ENCODE measurements around the gene TBC1D21.

The TBC1D21 gene

DNA sequence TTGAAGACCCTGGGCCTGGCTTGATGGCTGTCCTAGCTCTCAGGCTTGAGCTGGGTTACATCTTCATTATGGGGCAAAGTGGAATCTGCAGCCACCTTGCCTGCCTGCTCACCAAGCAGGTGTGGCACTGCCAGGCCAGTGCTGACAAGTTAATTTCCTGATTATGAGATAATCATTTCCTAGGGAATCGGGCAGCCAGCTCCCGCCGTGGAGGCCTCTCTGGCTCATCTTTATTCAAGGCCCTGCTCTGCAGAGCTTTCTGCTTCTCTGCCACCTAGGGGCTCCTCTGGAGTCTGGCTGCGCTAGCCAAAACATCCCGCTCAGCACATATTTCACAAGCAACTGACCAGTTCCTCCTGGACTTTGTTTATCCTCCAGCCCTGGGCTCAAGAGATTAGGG, 62.8 kb downstream of the TBC1D21 start:
- TF ChIP-seq ISL1 (CRISPR knock-in tag; IDR thresholded peaks at IDR 0.05) (no peak), BACH2 (CRISPR knock-in tag; IDR thresholded peaks at IDR 0.05; ENCODE audit: borderline replicate concordance) (no peak), ZFP30 (CRISPR knock-in tag; IDR thresholded peaks at IDR 0.05) (no peak), RARB (CRISPR knock-in tag; IDR thresholded peaks at IDR 0.05) (no peak), PPARA (CRISPR knock-in tag; IDR thresholded peaks at IDR 0.05; ENCODE audit: borderline replicate concordance) (no peak), GLIS3 (CRISPR knock-in tag; IDR thresholded peaks at IDR 0.05) (no peak), ZNF8 (CRISPR knock-in tag; IDR thresholded peaks at IDR 0.05) (no peak), ZFP3 (CRISPR knock-in tag; IDR thresholded peaks at IDR 0.05) (no peak), OSR1 (CRISPR knock-in tag; IDR thresholded peaks at IDR 0.05) (no peak), ESRRG (CRISPR knock-in tag; IDR thresholded peaks at IDR 0.05) (no peak), ZNF70 (CRISPR knock-in tag; IDR thresholded peaks at IDR 0.05) (no peak), ZNF565 (CRISPR knock-in tag; conservative IDR thresholded peaks at IDR 0.05; ENCODE audit: low read depth) (no peak), TCF4 (CRISPR knock-in tag; IDR thresholded peaks at IDR 0.05; ENCODE audit: borderline replicate concordance) (no peak), ZC3H10 (CRISPR knock-in tag; IDR thresholded peaks at IDR 0.05) (no peak), TOX (CRISPR knock-in tag; IDR thresholded peaks at IDR 0.05; ENCODE audit: borderline replicate concordance) (no peak)
- TF ChIP-seq, protein P1, sequence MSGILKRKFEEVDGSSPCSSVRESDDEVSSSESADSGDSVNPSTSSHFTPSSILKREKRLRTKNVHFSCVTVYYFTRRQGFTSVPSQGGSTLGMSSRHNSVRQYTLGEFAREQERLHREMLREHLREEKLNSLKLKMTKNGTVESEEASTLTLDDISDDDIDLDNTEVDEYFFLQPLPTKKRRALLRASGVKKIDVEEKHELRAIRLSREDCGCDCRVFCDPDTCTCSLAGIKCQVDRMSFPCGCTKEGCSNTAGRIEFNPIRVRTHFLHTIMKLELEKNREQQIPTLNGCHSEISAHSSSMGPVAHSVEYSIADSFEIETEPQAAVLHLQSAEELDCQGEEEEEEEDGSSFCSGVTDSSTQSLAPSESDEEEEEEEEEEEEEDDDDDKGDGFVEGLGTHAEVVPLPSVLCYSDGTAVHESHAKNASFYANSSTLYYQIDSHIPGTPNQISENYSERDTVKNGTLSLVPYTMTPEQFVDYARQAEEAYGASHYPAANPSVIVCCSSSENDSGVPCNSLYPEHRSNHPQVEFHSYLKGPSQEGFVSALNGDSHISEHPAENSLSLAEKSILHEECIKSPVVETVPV (CRISPR knock-in tag; IDR thresholded peaks at IDR 0.05), result no peak
- TF ChIP-seq, protein P2, sequence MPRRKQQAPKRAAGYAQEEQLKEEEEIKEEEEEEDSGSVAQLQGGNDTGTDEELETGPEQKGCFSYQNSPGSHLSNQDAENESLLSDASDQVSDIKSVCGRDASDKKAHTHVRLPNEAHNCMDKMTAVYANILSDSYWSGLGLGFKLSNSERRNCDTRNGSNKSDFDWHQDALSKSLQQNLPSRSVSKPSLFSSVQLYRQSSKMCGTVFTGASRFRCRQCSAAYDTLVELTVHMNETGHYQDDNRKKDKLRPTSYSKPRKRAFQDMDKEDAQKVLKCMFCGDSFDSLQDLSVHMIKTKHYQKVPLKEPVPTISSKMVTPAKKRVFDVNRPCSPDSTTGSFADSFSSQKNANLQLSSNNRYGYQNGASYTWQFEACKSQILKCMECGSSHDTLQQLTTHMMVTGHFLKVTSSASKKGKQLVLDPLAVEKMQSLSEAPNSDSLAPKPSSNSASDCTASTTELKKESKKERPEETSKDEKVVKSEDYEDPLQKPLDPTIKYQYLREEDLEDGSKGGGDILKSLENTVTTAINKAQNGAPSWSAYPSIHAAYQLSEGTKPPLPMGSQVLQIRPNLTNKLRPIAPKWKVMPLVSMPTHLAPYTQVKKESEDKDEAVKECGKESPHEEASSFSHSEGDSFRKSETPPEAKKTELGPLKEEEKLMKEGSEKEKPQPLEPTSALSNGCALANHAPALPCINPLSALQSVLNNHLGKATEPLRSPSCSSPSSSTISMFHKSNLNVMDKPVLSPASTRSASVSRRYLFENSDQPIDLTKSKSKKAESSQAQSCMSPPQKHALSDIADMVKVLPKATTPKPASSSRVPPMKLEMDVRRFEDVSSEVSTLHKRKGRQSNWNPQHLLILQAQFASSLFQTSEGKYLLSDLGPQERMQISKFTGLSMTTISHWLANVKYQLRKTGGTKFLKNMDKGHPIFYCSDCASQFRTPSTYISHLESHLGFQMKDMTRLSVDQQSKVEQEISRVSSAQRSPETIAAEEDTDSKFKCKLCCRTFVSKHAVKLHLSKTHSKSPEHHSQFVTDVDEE (CRISPR knock-in tag; IDR thresholded peaks at IDR 0.05), result no peak
- TF ChIP-seq, protein P3, sequence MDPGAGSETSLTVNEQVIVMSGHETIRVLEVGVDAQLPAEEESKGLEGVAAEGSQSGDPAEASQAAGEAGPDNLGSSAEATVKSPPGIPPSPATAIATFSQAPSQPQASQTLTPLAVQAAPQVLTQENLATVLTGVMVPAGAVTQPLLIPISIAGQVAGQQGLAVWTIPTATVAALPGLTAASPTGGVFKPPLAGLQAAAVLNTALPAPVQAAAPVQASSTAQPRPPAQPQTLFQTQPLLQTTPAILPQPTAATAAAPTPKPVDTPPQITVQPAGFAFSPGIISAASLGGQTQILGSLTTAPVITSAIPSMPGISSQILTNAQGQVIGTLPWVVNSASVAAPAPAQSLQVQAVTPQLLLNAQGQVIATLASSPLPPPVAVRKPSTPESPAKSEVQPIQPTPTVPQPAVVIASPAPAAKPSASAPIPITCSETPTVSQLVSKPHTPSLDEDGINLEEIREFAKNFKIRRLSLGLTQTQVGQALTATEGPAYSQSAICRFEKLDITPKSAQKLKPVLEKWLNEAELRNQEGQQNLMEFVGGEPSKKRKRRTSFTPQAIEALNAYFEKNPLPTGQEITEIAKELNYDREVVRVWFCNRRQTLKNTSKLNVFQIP (CRISPR knock-in tag; IDR thresholded peaks at IDR 0.05; ENCODE audit: borderline replicate concordance, low read depth), result no peak
- TF ChIP-seq, protein P4, sequence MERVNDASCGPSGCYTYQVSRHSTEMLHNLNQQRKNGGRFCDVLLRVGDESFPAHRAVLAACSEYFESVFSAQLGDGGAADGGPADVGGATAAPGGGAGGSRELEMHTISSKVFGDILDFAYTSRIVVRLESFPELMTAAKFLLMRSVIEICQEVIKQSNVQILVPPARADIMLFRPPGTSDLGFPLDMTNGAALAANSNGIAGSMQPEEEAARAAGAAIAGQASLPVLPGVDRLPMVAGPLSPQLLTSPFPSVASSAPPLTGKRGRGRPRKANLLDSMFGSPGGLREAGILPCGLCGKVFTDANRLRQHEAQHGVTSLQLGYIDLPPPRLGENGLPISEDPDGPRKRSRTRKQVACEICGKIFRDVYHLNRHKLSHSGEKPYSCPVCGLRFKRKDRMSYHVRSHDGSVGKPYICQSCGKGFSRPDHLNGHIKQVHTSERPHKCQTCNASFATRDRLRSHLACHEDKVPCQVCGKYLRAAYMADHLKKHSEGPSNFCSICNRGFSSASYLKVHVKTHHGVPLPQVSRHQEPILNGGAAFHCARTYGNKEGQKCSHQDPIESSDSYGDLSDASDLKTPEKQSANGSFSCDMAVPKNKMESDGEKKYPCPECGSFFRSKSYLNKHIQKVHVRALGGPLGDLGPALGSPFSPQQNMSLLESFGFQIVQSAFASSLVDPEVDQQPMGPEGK (CRISPR knock-in tag; IDR thresholded peaks at IDR 0.05; ENCODE audit: borderline replicate concordance), result no peak
- peak; percentile 37 for ATAC-seq

DNA sequence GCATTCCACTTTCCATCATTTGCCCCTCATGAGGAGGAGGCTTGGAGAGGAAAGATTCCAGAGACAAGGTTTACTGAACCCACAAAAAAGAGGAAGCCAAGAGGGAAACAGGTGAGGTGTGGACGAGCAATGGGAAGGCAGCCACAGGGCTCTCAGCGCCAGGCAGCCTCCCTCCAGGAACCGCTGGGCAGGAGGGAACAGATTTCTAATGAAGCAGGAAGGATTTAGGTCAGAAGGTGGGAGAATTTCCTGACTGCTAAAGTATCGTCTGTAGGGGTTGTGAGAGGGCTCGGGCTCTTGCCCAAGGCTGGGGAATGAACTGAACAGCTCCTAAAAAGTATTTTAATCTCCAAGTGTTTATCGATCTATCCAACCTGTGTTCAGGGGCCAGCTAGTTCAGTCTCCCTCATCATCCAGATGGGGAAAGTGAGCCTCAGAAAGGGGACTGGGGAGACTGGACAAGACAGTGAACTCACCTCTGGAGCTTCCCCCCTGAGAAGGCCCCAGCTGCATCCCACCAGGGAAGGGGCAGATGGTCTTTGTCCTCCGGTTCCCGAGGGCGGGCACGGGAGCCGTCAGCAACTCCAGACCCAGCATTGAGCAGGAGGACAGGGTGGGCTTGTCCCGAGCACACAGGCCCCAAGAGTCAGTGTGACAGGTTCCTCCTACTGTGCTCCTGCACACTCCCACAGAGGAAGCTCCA, 63.4 kb downstream of the TBC1D21 start:
- TF ChIP-seq SNAI2 (CRISPR knock-in tag; IDR thresholded peaks at IDR 0.05) (no peak), ZNF565 (CRISPR knock-in tag; conservative IDR thresholded peaks at IDR 0.05; ENCODE audit: low read depth) (no peak), ARNTL (CRISPR knock-in tag; IDR thresholded peaks at IDR 0.05; ENCODE audit: borderline replicate concordance, low read depth) (no peak), OSR1 (CRISPR knock-in tag; IDR thresholded peaks at IDR 0.05) (no peak), TOX (CRISPR knock-in tag; IDR thresholded peaks at IDR 0.05; ENCODE audit: borderline replicate concordance) (no peak), ZC3H10 (CRISPR knock-in tag; IDR thresholded peaks at IDR 0.05) (no peak), TCF4 (CRISPR knock-in tag; IDR thresholded peaks at IDR 0.05; ENCODE audit: borderline replicate concordance) (no peak), ISL1 (CRISPR knock-in tag; IDR thresholded peaks at IDR 0.05) (no peak)
- no peak for ATAC-seq

DNA sequence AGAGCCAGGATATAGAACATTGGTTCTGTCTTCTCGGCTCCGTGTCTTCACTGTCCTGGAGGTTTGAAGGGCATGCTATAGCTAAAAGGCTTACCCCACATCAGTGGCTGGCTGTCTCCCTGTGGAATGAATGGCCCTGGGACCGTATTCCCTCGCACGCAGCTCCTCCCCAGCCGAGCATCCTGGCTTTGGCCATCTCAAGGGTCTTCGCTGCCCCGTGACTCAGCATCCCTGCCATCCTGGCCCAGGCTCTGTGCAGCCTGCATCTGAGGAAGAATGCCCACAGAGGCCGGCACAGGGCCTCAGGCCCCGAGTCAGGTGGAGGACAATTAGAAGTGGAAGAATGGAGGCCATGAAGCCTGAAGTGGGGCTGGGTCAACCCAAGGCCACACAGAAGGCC, 63.9 kb downstream of the TBC1D21 start:
- no peak for TF ChIP-seq ZFP30 (CRISPR knock-in tag; IDR thresholded peaks at IDR 0.05)
- no peak for TF ChIP-seq ZFP3 (CRISPR knock-in tag; IDR thresholded peaks at IDR 0.05)
- no peak for TF ChIP-seq GLIS3 (CRISPR knock-in tag; IDR thresholded peaks at IDR 0.05)
- TF ChIP-seq ZNF565 (CRISPR knock-in tag; conservative IDR thresholded peaks at IDR 0.05; ENCODE audit: low read depth), result no peak
- TF ChIP-seq ZNF70 (CRISPR knock-in tag; IDR thresholded peaks at IDR 0.05), result no peak
- no peak for TF ChIP-seq ISL1 (CRISPR knock-in tag; IDR thresholded peaks at IDR 0.05)
- no peak for TF ChIP-seq OSR1 (CRISPR knock-in tag; IDR thresholded peaks at IDR 0.05)
- TF ChIP-seq, protein P4 (CRISPR knock-in tag; IDR thresholded peaks at IDR 0.05; ENCODE audit: borderline replicate concordance), result no peak
- TF ChIP-seq ZC3H10 (CRISPR knock-in tag; IDR thresholded peaks at IDR 0.05), result no peak
- TF ChIP-seq ESRRG (CRISPR knock-in tag; IDR thresholded peaks at IDR 0.05), result no peak
- no peak for TF ChIP-seq ARNTL (CRISPR knock-in tag; IDR thresholded peaks at IDR 0.05; ENCODE audit: borderline replicate concordance, low read depth)
- no peak for TF ChIP-seq SNAI2 (CRISPR knock-in tag; IDR thresholded peaks at IDR 0.05)
- no peak for TF ChIP-seq PPARA (CRISPR knock-in tag; IDR thresholded peaks at IDR 0.05; ENCODE audit: borderline replicate concordance)
- TF ChIP-seq TCF4 (CRISPR knock-in tag; IDR thresholded peaks at IDR 0.05; ENCODE audit: borderline replicate concordance), result no peak
- no peak for TF ChIP-seq TOX (CRISPR knock-in tag; IDR thresholded peaks at IDR 0.05; ENCODE audit: borderline replicate concordance)
- TF ChIP-seq RARB (CRISPR knock-in tag; IDR thresholded peaks at IDR 0.05), result no peak
- TF ChIP-seq, protein P5, sequence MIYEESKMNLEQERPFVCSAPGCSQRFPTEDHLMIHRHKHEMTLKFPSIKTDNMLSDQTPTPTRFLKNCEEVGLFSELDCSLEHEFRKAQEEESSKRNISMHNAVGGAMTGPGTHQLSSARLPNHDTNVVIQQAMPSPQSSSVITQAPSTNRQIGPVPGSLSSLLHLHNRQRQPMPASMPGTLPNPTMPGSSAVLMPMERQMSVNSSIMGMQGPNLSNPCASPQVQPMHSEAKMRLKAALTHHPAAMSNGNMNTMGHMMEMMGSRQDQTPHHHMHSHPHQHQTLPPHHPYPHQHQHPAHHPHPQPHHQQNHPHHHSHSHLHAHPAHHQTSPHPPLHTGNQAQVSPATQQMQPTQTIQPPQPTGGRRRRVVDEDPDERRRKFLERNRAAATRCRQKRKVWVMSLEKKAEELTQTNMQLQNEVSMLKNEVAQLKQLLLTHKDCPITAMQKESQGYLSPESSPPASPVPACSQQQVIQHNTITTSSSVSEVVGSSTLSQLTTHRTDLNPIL (CRISPR knock-in tag; IDR thresholded peaks at IDR 0.05; ENCODE audit: low read depth), result no peak
- TF ChIP-seq, protein P3 (CRISPR knock-in tag; IDR thresholded peaks at IDR 0.05; ENCODE audit: borderline replicate concordance, low read depth), result no peak
- no peak for ATAC-seq

Measured in SK-N-SH treated with all-trans-retinoic acid at 6 μM for 48 hours (cell line).